ENCODE results near the gene MUC5AC.
"Not testable (repeated sequence)": the region's sequence is repeated elsewhere in the genome, so short reads cannot be mapped to it uniquely, and the experiment has no call there.

Gene MUC5AC

DNA sequence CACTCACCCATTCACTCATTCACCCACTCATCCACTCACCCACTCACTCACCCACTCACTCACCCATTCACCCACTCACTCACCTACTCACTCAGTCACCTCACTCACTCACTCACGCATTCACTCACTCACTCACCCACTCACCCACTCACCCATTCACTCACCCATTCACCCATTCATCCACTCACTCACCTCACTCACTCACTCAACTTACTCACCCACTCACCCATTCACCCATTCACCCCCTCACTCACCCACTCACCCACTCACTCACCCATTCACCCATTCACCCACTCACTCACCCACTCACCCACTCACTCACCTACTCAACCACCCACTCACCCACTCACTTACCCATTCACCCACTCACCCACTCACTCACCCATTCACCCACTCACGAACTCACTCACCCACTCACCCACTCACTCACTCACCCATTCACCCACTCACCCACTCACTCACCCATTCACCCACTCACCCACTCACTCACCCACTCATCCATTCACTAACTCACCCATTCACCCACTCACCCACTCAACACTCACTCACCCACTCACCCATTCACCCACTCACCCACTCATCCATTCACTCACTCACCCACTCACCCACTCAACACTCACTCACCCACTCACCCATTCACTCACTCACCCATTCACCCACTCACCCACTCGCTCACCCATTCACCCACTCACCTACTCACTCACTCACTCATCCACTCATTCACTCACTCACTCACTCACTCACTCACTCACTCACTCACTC, 13.7 kb downstream of the MUC5AC start:
- Histone ChIP-seq H3K27ac (no peak overlapping the region), H3K4me1 (ENCODE audit: control insufficient read depth in 1 of 2, insufficient read depth in 1 of 2, low read depth in 1 of 2, low read length in 1 of 2) (no peaks in the 10 kb centered on the region), H3K9me3 (no peaks in the 10 kb centered on the region), H3K27me3 (no peaks in the 10 kb centered on the region), H3K36me3 (no peaks in the 10 kb centered on the region), H3K4me3 (ENCODE audit: low read depth in 1 of 2, low read length in 1 of 2) (no peak overlapping the region)
- TF ChIP-seq, protein P1, sequence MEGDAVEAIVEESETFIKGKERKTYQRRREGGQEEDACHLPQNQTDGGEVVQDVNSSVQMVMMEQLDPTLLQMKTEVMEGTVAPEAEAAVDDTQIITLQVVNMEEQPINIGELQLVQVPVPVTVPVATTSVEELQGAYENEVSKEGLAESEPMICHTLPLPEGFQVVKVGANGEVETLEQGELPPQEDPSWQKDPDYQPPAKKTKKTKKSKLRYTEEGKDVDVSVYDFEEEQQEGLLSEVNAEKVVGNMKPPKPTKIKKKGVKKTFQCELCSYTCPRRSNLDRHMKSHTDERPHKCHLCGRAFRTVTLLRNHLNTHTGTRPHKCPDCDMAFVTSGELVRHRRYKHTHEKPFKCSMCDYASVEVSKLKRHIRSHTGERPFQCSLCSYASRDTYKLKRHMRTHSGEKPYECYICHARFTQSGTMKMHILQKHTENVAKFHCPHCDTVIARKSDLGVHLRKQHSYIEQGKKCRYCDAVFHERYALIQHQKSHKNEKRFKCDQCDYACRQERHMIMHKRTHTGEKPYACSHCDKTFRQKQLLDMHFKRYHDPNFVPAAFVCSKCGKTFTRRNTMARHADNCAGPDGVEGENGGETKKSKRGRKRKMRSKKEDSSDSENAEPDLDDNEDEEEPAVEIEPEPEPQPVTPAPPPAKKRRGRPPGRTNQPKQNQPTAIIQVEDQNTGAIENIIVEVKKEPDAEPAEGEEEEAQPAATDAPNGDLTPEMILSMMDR (IDR thresholded peaks at IDR 0.05) = no peak

DNA sequence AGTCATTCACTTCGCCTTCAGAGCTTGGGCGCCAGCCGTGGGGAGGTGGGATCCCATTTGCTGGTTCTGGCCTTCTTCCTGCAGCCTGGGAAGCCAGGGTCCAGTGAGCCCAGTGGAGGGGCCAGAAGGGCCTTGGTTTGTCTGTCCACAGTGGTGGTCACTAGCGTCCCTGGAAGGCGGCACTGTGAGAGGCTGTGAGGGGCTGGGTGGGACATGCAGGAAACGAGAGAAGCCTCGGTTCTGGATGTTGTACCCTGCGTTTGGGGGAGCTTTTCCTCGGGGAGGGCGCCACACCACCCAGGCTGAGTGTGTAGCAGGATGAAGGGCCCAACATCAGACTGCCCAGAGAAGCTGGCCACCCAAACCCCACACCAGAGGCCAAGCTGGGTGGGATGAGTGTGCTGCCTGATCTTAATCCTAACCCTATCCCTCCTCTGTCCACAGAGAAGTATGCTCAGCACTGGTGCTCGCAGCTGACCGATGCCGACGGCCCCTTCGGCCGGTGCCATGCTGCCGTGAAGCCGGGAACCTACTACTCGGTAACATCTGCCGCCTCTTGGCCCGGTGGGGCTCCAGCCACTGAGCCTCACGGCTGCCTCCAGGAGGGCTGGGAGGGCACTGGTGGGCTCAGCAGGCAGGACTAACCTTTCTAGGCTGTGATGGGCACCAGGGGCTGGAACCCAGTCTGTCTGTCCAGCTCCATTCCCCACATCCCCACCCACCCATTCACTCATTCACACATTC, 14.4 kb downstream of the MUC5AC start:
- no peaks in the 10 kb centered on the region for H3K36me3 ChIP-seq
- H3K27me3 ChIP-seq = no peaks in the 10 kb centered on the region
- H3K9me3 ChIP-seq = no peaks in the 10 kb centered on the region
- TF ChIP-seq, protein P1 (IDR thresholded peaks at IDR 0.05) = no peak
- H3K4me3 ChIP-seq (ENCODE audit: low read depth in 1 of 2, low read length in 1 of 2) = no peak overlapping the region
- H3K27ac ChIP-seq = no peak overlapping the region
- no peaks in the 10 kb centered on the region for H3K4me1 ChIP-seq (ENCODE audit: control insufficient read depth in 1 of 2, insufficient read depth in 1 of 2, low read depth in 1 of 2, low read length in 1 of 2)

DNA sequence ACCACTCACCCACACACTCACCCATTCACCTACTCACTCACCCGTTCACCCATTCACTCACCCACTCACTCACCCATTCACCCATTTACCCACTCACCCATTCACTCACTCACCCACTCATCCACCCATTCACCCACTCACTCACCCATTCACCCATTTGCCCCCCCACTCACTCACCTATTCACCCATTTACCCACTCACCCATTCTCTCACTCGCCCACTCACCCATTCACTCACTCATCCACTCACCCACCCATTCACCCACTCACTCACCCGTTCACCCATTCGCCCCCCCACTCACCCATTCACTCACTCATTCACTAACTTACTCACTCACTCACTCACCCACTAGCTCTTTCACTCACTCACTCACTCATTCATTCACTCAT, 15.0 kb downstream of the MUC5AC start:
- Histone ChIP-seq H3K4me3 (ENCODE audit: low read depth in 1 of 2, low read length in 1 of 2) (no peak overlapping the region), H3K36me3 (no peaks in the 10 kb centered on the region), H3K9me3 (no peaks in the 10 kb centered on the region), H3K27ac (no peak overlapping the region), H3K27me3 (no peaks in the 10 kb centered on the region), H3K4me1 (ENCODE audit: control insufficient read depth in 1 of 2, insufficient read depth in 1 of 2, low read depth in 1 of 2, low read length in 1 of 2) (no peaks in the 10 kb centered on the region)
- TF ChIP-seq, protein P1 (IDR thresholded peaks at IDR 0.05) = no peak

DNA sequence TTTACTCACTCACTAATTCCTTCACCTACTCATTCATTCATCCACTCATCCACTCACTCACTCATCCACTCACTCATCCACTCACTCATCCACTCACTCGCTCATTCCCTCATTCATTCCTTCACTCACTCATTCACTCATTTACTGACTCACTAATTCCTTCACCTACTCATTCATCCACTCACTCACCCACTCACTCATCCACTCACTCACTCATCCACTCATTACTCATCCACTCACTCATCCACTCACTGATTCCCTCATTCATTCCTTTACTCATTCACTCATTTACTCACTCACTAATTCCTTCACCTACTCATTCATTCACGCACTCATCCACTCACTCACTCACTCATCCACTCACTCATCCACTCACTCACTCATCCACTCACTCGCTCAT, 15.6 kb downstream of the MUC5AC start:
- not testable (repeated sequence) for H3K36me3 ChIP-seq; H3K27me3 ChIP-seq; H3K27ac ChIP-seq; H3K4me1 ChIP-seq (ENCODE audit: control insufficient read depth in 1 of 2, insufficient read depth in 1 of 2, low read depth in 1 of 2, low read length in 1 of 2); H3K4me3 ChIP-seq (ENCODE audit: low read depth in 1 of 2, low read length in 1 of 2); H3K9me3 ChIP-seq

DNA sequence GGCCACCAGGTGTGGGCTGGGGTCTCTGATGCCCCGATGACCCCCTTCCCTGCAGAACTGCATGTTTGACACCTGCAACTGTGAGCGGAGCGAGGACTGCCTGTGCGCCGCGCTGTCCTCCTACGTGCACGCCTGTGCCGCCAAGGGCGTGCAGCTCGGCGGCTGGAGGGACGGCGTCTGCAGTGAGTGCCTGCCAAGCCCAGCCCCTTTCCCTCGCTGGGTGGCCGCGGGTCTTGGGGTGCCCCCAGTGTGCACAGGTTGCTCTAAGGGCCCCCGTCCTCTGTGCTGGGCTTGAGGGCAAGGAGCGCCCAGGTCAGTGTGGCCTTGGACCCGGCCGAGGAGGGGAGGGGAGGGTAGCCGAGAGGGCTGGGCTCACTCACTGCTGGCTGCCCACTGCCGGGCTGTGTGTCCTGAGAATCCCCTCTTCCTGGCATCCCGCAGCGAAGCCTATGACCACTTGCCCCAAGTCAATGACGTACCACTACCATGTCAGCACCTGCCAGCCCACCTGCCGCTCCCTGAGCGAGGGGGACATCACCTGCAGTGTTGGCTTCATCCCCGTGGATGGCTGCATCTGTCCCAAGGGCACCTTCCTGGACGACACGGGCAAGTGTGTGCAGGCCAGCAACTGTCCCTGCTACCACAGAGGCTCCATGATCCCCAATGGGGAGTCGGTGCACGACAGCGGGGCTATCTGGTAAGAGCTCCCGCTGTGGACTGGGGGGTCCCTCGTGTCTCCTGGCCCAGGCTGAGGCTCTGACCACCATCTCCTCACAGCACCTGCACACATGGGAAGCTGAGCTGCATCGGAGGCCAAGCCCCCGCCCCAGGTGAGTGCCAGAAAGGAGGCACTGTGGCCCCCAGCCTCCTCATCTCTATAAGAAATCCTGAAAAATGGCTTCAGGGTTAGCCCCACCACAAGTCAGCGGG, 17.0 kb downstream of the MUC5AC start:
- TF ChIP-seq, protein P1 (IDR thresholded peaks at IDR 0.05) = no peak
- Histone ChIP-seq H3K4me3 (ENCODE audit: low read depth in 1 of 2, low read length in 1 of 2) (no peak overlapping the region), H3K36me3 (no peaks in the 10 kb centered on the region), H3K4me1 (ENCODE audit: control insufficient read depth in 1 of 2, insufficient read depth in 1 of 2, low read depth in 1 of 2, low read length in 1 of 2) (no peaks in the 10 kb centered on the region), H3K9me3 (no peaks in the 10 kb centered on the region), H3K27ac (no peak overlapping the region), H3K27me3 (no peaks in the 10 kb centered on the region)
